Measurements from ENCODE around the gene CERK.
"Not testable (repeated sequence)": the region's sequence is repeated elsewhere in the genome, so short reads cannot be mapped to it uniquely, and the experiment has no call there.

CERK gene

GRCh38 chr22:46650078-46650810 lies 87.8 kb downstream of the CERK start:
- WGBS, 2 experiments = 94 to 96% methylated on average over 25 of the region's 25 CpGs
- peaks cover 12% of the 10 kb centered on the region for H3K4me1 ChIP-seq (ENCODE audit: control insufficient read depth, insufficient read depth, low read length)
- no peak overlapping the region for H3K4me3 ChIP-seq (ENCODE audit: insufficient read depth, low read depth, low read length)
- no peak overlapping the region for H3K27ac ChIP-seq (ENCODE audit: insufficient read depth, low read depth, low read length, poor library complexity, severe bottlenecking)
- H3K27me3 ChIP-seq (ENCODE audit: control insufficient read depth, insufficient read depth, low read length, poor library complexity, severe bottlenecking) = no peaks in the 10 kb centered on the region
- H3K9me3 ChIP-seq (ENCODE audit: control insufficient read depth, low read length) = no peaks in the 10 kb centered on the region
- H3K36me3 ChIP-seq (ENCODE audit: control insufficient read depth, insufficient read depth, low read length) = no peaks in the 10 kb centered on the region

- Histone ChIP-seq H3K27me3 (ENCODE audit: control insufficient read depth, insufficient read depth, low read length, poor library complexity, severe bottlenecking) (no peaks in the 10 kb centered on the region), H3K4me3 (ENCODE audit: insufficient read depth, low read depth, low read length) (no peak overlapping the region), H3K27ac (ENCODE audit: insufficient read depth, low read depth, low read length, poor library complexity, severe bottlenecking) (no peak overlapping the region), H3K36me3 (ENCODE audit: control insufficient read depth, insufficient read depth, low read length) (no peaks in the 10 kb centered on the region), H3K4me1 (ENCODE audit: control insufficient read depth, insufficient read depth, low read length) (peaks cover 12% of the 10 kb centered on the region), H3K9me3 (ENCODE audit: control insufficient read depth, low read length) (no peaks in the 10 kb centered on the region)
- WGBS, 2 experiments = 90 to 92% methylated on average over 25 of the region's 25 CpGs
Measured at GRCh38 chr22:46649141-46650077, 88.6 kb downstream of the CERK start.

- H3K27ac ChIP-seq (ENCODE audit: insufficient read depth, low read depth, low read length, poor library complexity, severe bottlenecking); H3K36me3 ChIP-seq (ENCODE audit: control insufficient read depth, insufficient read depth, low read length); H3K27me3 ChIP-seq (ENCODE audit: control insufficient read depth, insufficient read depth, low read length, poor library complexity, severe bottlenecking); H3K4me3 ChIP-seq (ENCODE audit: insufficient read depth, low read depth, low read length); H3K9me3 ChIP-seq (ENCODE audit: control insufficient read depth, low read length): not testable (repeated sequence)
- WGBS, 2 experiments = 94 to 95% methylated on average over 2 of the region's 2 CpGs
- H3K4me1 ChIP-seq (ENCODE audit: control insufficient read depth, insufficient read depth, low read length) = peaks cover 12% of the 10 kb centered on the region
Measured at GRCh38 chr22:46648225-46648820, 89.7 kb downstream of the CERK start.

- WGBS, 2 experiments = 95 to 96% methylated on average over 10 of the region's 10 CpGs
- H3K27ac ChIP-seq (ENCODE audit: insufficient read depth, low read depth, low read length, poor library complexity, severe bottlenecking) = no peak overlapping the region
- no peaks in the 10 kb centered on the region for H3K27me3 ChIP-seq (ENCODE audit: control insufficient read depth, insufficient read depth, low read length, poor library complexity, severe bottlenecking)
- H3K36me3 ChIP-seq (ENCODE audit: control insufficient read depth, insufficient read depth, low read length) = no peaks in the 10 kb centered on the region
- no peaks in the 10 kb centered on the region for H3K4me1 ChIP-seq (ENCODE audit: control insufficient read depth, insufficient read depth, low read length)
- no peak overlapping the region for H3K4me3 ChIP-seq (ENCODE audit: insufficient read depth, low read depth, low read length)
- no peaks in the 10 kb centered on the region for H3K9me3 ChIP-seq (ENCODE audit: control insufficient read depth, low read length)
Measured at GRCh38 chr22:46646531-46647215, 91.4 kb downstream of the CERK start.

GRCh38 chr22:46642840-46643480 lies 95.1 kb downstream of the CERK start:
- WGBS, 2 experiments = 86 to 90% methylated on average over 5 of the region's 5 CpGs

GRCh38 chr22:46641811-46642266 lies 96.2 kb downstream of the CERK start:
- H3K36me3 ChIP-seq (ENCODE audit: control insufficient read depth, insufficient read depth, low read length) = no peaks in the 10 kb centered on the region
- WGBS, 2 experiments = 94 to 97% methylated on average over 7 of the region's 7 CpGs
- no peaks in the 10 kb centered on the region for H3K9me3 ChIP-seq (ENCODE audit: control insufficient read depth, low read length)
- no peak overlapping the region for H3K27ac ChIP-seq (ENCODE audit: insufficient read depth, low read depth, low read length, poor library complexity, severe bottlenecking)
- no peak overlapping the region for H3K4me3 ChIP-seq (ENCODE audit: insufficient read depth, low read depth, low read length)
- H3K4me1 ChIP-seq (ENCODE audit: control insufficient read depth, insufficient read depth, low read length) = peaks cover 9% of the 10 kb centered on the region
- H3K27me3 ChIP-seq (ENCODE audit: control insufficient read depth, insufficient read depth, low read length, poor library complexity, severe bottlenecking) = no peaks in the 10 kb centered on the region

More at GRCh38 chr22:46642840-46643480, 95.1 kb downstream of the CERK start:
- H3K27me3 ChIP-seq (ENCODE audit: control insufficient read depth, insufficient read depth, low read length, poor library complexity, severe bottlenecking); H3K9me3 ChIP-seq (ENCODE audit: control insufficient read depth, low read length); H3K36me3 ChIP-seq (ENCODE audit: control insufficient read depth, insufficient read depth, low read length); H3K27ac ChIP-seq (ENCODE audit: insufficient read depth, low read depth, low read length, poor library complexity, severe bottlenecking); H3K4me3 ChIP-seq (ENCODE audit: insufficient read depth, low read depth, low read length); H3K4me1 ChIP-seq (ENCODE audit: control insufficient read depth, insufficient read depth, low read length): not testable (repeated sequence)

- Histone ChIP-seq H3K27me3 (ENCODE audit: control insufficient read depth, insufficient read depth, low read length, poor library complexity, severe bottlenecking) (no peaks in the 10 kb centered on the region), H3K4me1 (ENCODE audit: control insufficient read depth, insufficient read depth, low read length) (peaks cover 18% of the 10 kb centered on the region), H3K27ac (ENCODE audit: insufficient read depth, low read depth, low read length, poor library complexity, severe bottlenecking) (no peak overlapping the region), H3K4me3 (ENCODE audit: insufficient read depth, low read depth, low read length) (no peak overlapping the region), H3K36me3 (ENCODE audit: control insufficient read depth, insufficient read depth, low read length) (no peaks in the 10 kb centered on the region), H3K9me3 (ENCODE audit: control insufficient read depth, low read length) (no peaks in the 10 kb centered on the region)
- 80 to 82% methylated on average over 20 to 24 of the region's 24 CpGs for WGBS, 2 experiments
Measured at GRCh38 chr22:46640293-46641055, 97.6 kb downstream of the CERK start.

GRCh38 chr22:46639843-46640242 lies 98.2 kb downstream of the CERK start:
- H3K27ac ChIP-seq (ENCODE audit: insufficient read depth, low read depth, low read length, poor library complexity, severe bottlenecking) = no peak overlapping the region
- 87 to 92% methylated on average over 11 of the region's 11 CpGs for WGBS, 2 experiments
- H3K4me1 ChIP-seq (ENCODE audit: control insufficient read depth, insufficient read depth, low read length) = peaks cover 24% of the 10 kb centered on the region
- H3K9me3 ChIP-seq (ENCODE audit: control insufficient read depth, low read length) = no peaks in the 10 kb centered on the region
- H3K36me3 ChIP-seq (ENCODE audit: control insufficient read depth, insufficient read depth, low read length) = no peaks in the 10 kb centered on the region
- no peaks in the 10 kb centered on the region for H3K27me3 ChIP-seq (ENCODE audit: control insufficient read depth, insufficient read depth, low read length, poor library complexity, severe bottlenecking)
- H3K4me3 ChIP-seq (ENCODE audit: insufficient read depth, low read depth, low read length) = no peak overlapping the region
